Left lobe of liver (tissue), 2 donors: ENCODE data around the gene NRDC. TPM values are rescaled to one million over a fixed set of nuclear protein-coding genes. Genes with fewer than 3 reads are reported as not detected.
A peak's percentile ranks its signal among the peaks of the same experiment; 100 is the strongest.
"Not testable (repeated sequence)": the region's sequence is repeated elsewhere in the genome, so short reads cannot be mapped to it uniquely, and the experiment has no call there.

ENCODE experiments used
- ATAC-seq: fragments of 200-7000 bp; cut with Tn5 transposase; one replicate; pipeline ENCODE4 v1.9.1; 2020; ENCODE audit warnings: mild to moderate bottlenecking, moderate library complexity
- DNase-seq: peaks from one replicate; pipeline ENCODE4 v3.0.0-alpha.2; 2020; ENCODE audit warnings: low spot score
- total RNA-seq: library from RNA; stranded (reverse); gene quantifications from one replicate; pipeline ENCODE4 v1.2.1, GENCODE V29; 2021
- donor health status: DM: no; HTN: no; CAD: no; lungs with moderate emphysema.
- donor health status: DM: no; HTN: yes; CAD: no.

Gene NRDC
- total RNA-seq, 1 donor from 2014 or later: 86.1 TPM

- ATAC-seq: no peak
Observed at GRCh38 chr1:51898090-51898734, 19.7 kb upstream of the NRDC start.

GRCh38 chr1:51897699-51898031 is 19.1 kb upstream of the NRDC start:
- DNase-seq (no peak), ATAC-seq (no peak)

More at GRCh38 chr1:51898090-51898734, 19.7 kb upstream of the NRDC start:
- DNase-seq: no peak

- DNase-seq, ATAC-seq: not testable (repeated sequence)
Observed at GRCh38 chr1:51894748-51895147, 16.2 kb upstream of the NRDC start.

- DNase-seq: no peak
- ATAC-seq: no peak
Observed at GRCh38 chr1:51878308-51878615, 265 bp downstream of the NRDC start.

- DNase-seq (peak; percentile 53), ATAC-seq (peak; percentile 21)
Observed at GRCh38 chr1:51877434-51878307, 856 bp downstream of the NRDC start.

- DNase-seq (no peak), ATAC-seq (no peak)
Observed at GRCh38 chr1:51875836-51876235, 2.7 kb downstream of the NRDC start.

- ATAC-seq (no peak), DNase-seq (no peak)
Observed at GRCh38 chr1:51875291-51875772, 3.2 kb downstream of the NRDC start.

GRCh38 chr1:51873270-51873669 is 5.3 kb downstream of the NRDC start:
- not testable (repeated sequence) for ATAC-seq, DNase-seq

- DNase-seq (no peak), ATAC-seq (no peak)
Observed at GRCh38 chr1:51871351-51871975, 7.1 kb downstream of the NRDC start.

- ATAC-seq: no peak
- no peak for DNase-seq
Observed at GRCh38 chr1:51870603-51871350, 7.8 kb downstream of the NRDC start.

- DNase-seq (no peak), ATAC-seq (no peak)
Observed at GRCh38 chr1:51867479-51868232, 10.9 kb downstream of the NRDC start.

GRCh38 chr1:51863384-51863783 is 15.1 kb downstream of the NRDC start:
- no peak for DNase-seq
- ATAC-seq: no peak

GRCh38 chr1:51861669-51862068 is 16.9 kb downstream of the NRDC start:
- ATAC-seq (no peak), DNase-seq (no peak)

- ATAC-seq: no peak
- DNase-seq: no peak
Observed at GRCh38 chr1:51859735-51860134, 18.8 kb downstream of the NRDC start.

- DNase-seq (no peak), ATAC-seq (peak; percentile 23)
Observed at GRCh38 chr1:51859333-51859732, 19.2 kb downstream of the NRDC start.

- no peak for ATAC-seq
- DNase-seq: no peak
Observed at GRCh38 chr1:51858892-51859291, 19.6 kb downstream of the NRDC start.

GRCh38 chr1:51856745-51857144 is 21.8 kb downstream of the NRDC start:
- no peak for ATAC-seq
- no peak for DNase-seq

GRCh38 chr1:51855624-51856023 is 22.9 kb downstream of the NRDC start:
- DNase-seq (no peak), ATAC-seq (no peak)

GRCh38 chr1:51853360-51853759 is 25.2 kb downstream of the NRDC start:
- ATAC-seq (no peak), DNase-seq (no peak)

- DNase-seq: no peak
- no peak for ATAC-seq
Observed at GRCh38 chr1:51851882-51852396, 26.6 kb downstream of the NRDC start.
